Panc1 (cell line): ENCODE measurements around the gene DDX27. TPM values are rescaled to one million over a fixed set of nuclear protein-coding genes. Genes with fewer than 3 reads are reported as not detected.

Experiments
- ATAC-seq: fragments of 200-7000 bp; cut with Tn5 transposase; 2 replicates; pipeline ENCODE4 v1.9.1; 2020; ENCODE audit warnings: mild to moderate bottlenecking, moderate library complexity
- BruUV-seq: library from RNA; stranded (reverse); fragments of 400-500 nt; replicated peaks from 2 replicates; lab custom pipeline; 2021; lab: Mats Ljungman, UMichigan
- CTCF ChIA-PET: fragments of 300-600 bp; sonication (Branson Sonifier 250); formaldehyde crosslinking; loops from one replicate; lab custom pipeline; 2022; ENCODE audit warnings: antibody characterized with exemption; lab: Charles Lee
- POLR2A ChIA-PET: fragments of 300-600 bp; sonication (Branson Sonifier 250); formaldehyde crosslinking; loops from one replicate; lab custom pipeline; 2022; ENCODE audit warnings: antibody characterized with exemption; lab: Charles Lee
- DNase-seq: peaks from one replicate; pipeline ENCODE4 v3.0.0-alpha.2; 2010; ENCODE audit warnings: low read depth, low spot score
- H3K27ac ChIP-seq: 2 replicates; pipeline ENCODE4 v1.5.1; 2011; ENCODE audit warnings: mild to moderate bottlenecking, low read length, inconsistent platforms
- H3K27me3 ChIP-seq: fragments of 200-500 bp; sonication (Bioruptor generic); 2 replicates; pipeline ENCODE4 v1.6.0; 2014; ENCODE audit warnings: low read length, inconsistent platforms; ENCODE audit not compliant: control insufficient read depth, insufficient read depth
- H3K36me3 ChIP-seq: fragments of 200-500 bp; sonication (Bioruptor generic); 2 replicates; pipeline ENCODE4 v1.5.1; 2014; ENCODE audit warnings: inconsistent platforms, mild to moderate bottlenecking, low read length, moderate library complexity; ENCODE audit not compliant: control insufficient read depth, insufficient read depth
- H3K4me1 ChIP-seq: 2 replicates; pipeline ENCODE4 v1.5.1; 2011; ENCODE audit warnings: inconsistent platforms, mild to moderate bottlenecking, low read length, moderate library complexity; ENCODE audit not compliant: control insufficient read depth, insufficient read depth
- H3K4me3 ChIP-seq, 2 experiments: 2 replicates each; pipeline ENCODE4 v1.5.1; 2011 to 2012; ENCODE audit warnings: low read depth in 2 of 2, low read length in 2 of 2, mild to moderate bottlenecking in 2 of 2, inconsistent platforms in 1 of 2, moderate library complexity in 1 of 2
- H3K9me3 ChIP-seq: fragments of 200-500 bp; sonication (Bioruptor generic); 2 replicates; pipeline ENCODE4 v1.5.1; 2014; ENCODE audit warnings: low read depth, mild to moderate bottlenecking, inconsistent platforms, low read length, moderate library complexity; ENCODE audit not compliant: control insufficient read depth, insufficient read depth
- POLR2AphosphoS5 ChIP-seq: IDR thresholded peaks from 2 replicates; pipeline ENCODE4 v1.6.1; 2012; ENCODE audit warnings: mild to moderate bottlenecking, low read depth, low read length, moderate library complexity
- SIN3A ChIP-seq: IDR thresholded peaks from 2 replicates; pipeline ENCODE4 v1.6.1; 2012; ENCODE audit warnings: low read depth, mild to moderate bottlenecking, low read length, moderate library complexity, borderline replicate concordance; ENCODE audit not compliant: insufficient read depth
- TCF7L2 ChIP-seq: IDR thresholded peaks from 2 replicates; pipeline ENCODE4 v1.6.1; 2011; ENCODE audit warnings: mild to moderate bottlenecking, low read depth, low read length, inconsistent platforms
- in situ Hi-C: cut with HindIII; loops from 2 replicates; pipeline ENCODE4 v1.10.0; 2016; ENCODE audit warnings: low sequenced_read_pairs, low pct_unique_long_range_greater_than_20kb
- intact Hi-C: fragments of 100-400 bp; cut with micrococcal nuclease; formaldehyde crosslinking; loops from one replicate; pipeline ENCODE4 v1.10.0; 2022; ENCODE audit not compliant: unreplicated experiment
- total RNA-seq: library from RNA; stranded (reverse); gene quantifications from one replicate; pipeline ENCODE4 v1.2.1, GENCODE V29; 2021; ENCODE audit not compliant: unreplicated experiment
- TF ChIP-seq, protein P1 (sequence below), 2 experiments: IDR thresholded peaks; 2 replicates each; pipeline ENCODE4 v1.6.1; 2011 to 2012; ENCODE audit warnings: low read depth in 2 of 2, control low read depth in 1 of 2, low read length in 1 of 2, mild to moderate bottlenecking in 1 of 2, moderate library complexity in 1 of 2; ENCODE audit not compliant: insufficient read depth in 1 of 2
- TF ChIP-seq, protein P2 (sequence below): fragments of 450-650 bp; IDR thresholded peaks from 2 replicates; pipeline ENCODE4 v1.5.1; 2017; ENCODE audit warnings: mild to moderate bottlenecking

The DDX27 gene
- total RNA-seq, 1 experiment from 2014 or later = 63.4 TPM

DNA sequence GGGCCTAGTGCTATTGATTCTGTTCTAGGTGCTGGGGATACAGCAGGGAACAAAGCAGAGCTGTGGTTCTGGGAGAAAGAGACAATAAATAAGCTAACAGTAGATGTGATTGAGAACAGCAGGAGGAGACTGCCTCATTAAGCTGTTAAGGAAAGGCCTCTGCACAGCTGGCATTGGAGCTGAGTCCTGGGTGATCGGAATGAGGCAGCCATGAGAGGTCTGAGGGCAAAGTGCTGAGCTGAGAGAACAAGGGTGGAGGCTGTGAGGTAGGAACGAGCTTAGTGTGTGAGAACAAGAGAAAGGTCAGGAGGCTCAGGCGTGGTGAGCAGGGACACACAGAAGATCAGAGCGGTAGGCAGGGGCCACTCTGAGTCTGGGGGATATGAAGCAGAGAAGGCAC lies 18.3 kb downstream of the DDX27 start:
- POLR2A ChIA-PET = interaction anchor here (1.2 kb wide), 1 partner anchor 18 kb away, joined by 3 read pairs; no protein-coding TSS in a partner anchor
- H3K4me1 ChIP-seq = no peaks in the 10 kb centered on the region
- CTCF ChIA-PET = interaction anchor here (0.5 kb wide), 1 partner anchor 18 kb away, joined by 3 read pairs; the partner anchor contains the start of gene DDX27
- DNase-seq (no peak), ATAC-seq (no peak)
- no peaks in the 10 kb centered on the region for H3K9me3 ChIP-seq
- peaks cover 9% of the 10 kb centered on the region; the same call in 1 of the 2 replicates for H3K36me3 ChIP-seq
- in situ Hi-C loops (no loop called here), intact Hi-C loops (no loop called here)
- BruUV-seq = no TSS peak
- no peak overlapping the region for H3K27ac ChIP-seq
- H3K4me3 ChIP-seq = no peak overlapping the region
- no peaks in the 10 kb centered on the region for H3K27me3 ChIP-seq
- TF ChIP-seq POLR2AphosphoS5 (no peak), TCF7L2 (no peak), SIN3A (no peak)
- TF ChIP-seq, protein P1, sequence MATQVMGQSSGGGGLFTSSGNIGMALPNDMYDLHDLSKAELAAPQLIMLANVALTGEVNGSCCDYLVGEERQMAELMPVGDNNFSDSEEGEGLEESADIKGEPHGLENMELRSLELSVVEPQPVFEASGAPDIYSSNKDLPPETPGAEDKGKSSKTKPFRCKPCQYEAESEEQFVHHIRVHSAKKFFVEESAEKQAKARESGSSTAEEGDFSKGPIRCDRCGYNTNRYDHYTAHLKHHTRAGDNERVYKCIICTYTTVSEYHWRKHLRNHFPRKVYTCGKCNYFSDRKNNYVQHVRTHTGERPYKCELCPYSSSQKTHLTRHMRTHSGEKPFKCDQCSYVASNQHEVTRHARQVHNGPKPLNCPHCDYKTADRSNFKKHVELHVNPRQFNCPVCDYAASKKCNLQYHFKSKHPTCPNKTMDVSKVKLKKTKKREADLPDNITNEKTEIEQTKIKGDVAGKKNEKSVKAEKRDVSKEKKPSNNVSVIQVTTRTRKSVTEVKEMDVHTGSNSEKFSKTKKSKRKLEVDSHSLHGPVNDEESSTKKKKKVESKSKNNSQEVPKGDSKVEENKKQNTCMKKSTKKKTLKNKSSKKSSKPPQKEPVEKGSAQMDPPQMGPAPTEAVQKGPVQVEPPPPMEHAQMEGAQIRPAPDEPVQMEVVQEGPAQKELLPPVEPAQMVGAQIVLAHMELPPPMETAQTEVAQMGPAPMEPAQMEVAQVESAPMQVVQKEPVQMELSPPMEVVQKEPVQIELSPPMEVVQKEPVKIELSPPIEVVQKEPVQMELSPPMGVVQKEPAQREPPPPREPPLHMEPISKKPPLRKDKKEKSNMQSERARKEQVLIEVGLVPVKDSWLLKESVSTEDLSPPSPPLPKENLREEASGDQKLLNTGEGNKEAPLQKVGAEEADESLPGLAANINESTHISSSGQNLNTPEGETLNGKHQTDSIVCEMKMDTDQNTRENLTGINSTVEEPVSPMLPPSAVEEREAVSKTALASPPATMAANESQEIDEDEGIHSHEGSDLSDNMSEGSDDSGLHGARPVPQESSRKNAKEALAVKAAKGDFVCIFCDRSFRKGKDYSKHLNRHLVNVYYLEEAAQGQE (IDR thresholded peaks at IDR 0.05; ENCODE audit: insufficient read depth in 1 of 2, low read depth in 2 of 2, low read length in 1 of 2) = no peak
- TF ChIP-seq, protein P2, sequence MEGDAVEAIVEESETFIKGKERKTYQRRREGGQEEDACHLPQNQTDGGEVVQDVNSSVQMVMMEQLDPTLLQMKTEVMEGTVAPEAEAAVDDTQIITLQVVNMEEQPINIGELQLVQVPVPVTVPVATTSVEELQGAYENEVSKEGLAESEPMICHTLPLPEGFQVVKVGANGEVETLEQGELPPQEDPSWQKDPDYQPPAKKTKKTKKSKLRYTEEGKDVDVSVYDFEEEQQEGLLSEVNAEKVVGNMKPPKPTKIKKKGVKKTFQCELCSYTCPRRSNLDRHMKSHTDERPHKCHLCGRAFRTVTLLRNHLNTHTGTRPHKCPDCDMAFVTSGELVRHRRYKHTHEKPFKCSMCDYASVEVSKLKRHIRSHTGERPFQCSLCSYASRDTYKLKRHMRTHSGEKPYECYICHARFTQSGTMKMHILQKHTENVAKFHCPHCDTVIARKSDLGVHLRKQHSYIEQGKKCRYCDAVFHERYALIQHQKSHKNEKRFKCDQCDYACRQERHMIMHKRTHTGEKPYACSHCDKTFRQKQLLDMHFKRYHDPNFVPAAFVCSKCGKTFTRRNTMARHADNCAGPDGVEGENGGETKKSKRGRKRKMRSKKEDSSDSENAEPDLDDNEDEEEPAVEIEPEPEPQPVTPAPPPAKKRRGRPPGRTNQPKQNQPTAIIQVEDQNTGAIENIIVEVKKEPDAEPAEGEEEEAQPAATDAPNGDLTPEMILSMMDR = no peak

- peak; percentile 81 for ATAC-seq
- CTCF ChIA-PET = interaction anchor here (0.6 to 1.6 kb wide), 2 partner anchors 24 to 74 kb away, joined by 4 to 5 read pairs; no protein-coding TSS in a partner anchor
- peaks cover 21% of the 10 kb centered on the region for H3K36me3 ChIP-seq
- no TSS peak for BruUV-seq
- TF ChIP-seq, protein P2 = peak; percentile 83
- TF ChIP-seq TCF7L2 = no peak
- no peak overlapping the region for H3K4me3 ChIP-seq
- in situ Hi-C loops = no loop called here
- no peaks in the 10 kb centered on the region for H3K4me1 ChIP-seq
- no peaks in the 10 kb centered on the region for H3K9me3 ChIP-seq
- no peaks in the 10 kb centered on the region for H3K27me3 ChIP-seq
- POLR2A ChIA-PET = interaction anchor here (0.7 kb wide), 1 partner anchor 201 kb away, joined by 3 read pairs; no protein-coding TSS in a partner anchor
- peak; percentile 42 for DNase-seq
- intact Hi-C loops = no loop called here
- no peak overlapping the region for H3K27ac ChIP-seq
Measured at GRCh38 chr20:49245921-49246740, 26.9 kb downstream of the DDX27 start.
